Large intestine (tissue), 3 donors: ENCODE results near the gene TRIM24. TPM values are rescaled to one million over a fixed set of nuclear protein-coding genes. Genes with fewer than 3 reads are reported as not detected.

Experiments
- DNase-seq, 2 donors: peaks; one replicate each; pipeline versions ENCODE4 v3.0.0 to v3.0.0-alpha.2; 2013
- H3K27ac ChIP-seq: one replicate; pipeline ENCODE4 v1.5.1; 2013; ENCODE audit warnings: low read length
- H3K27me3 ChIP-seq: 2 replicates; pipeline ENCODE4 v1.6.1; 2013; ENCODE audit warnings: low read length; ENCODE audit not compliant: control insufficient read depth, insufficient read depth
- H3K36me3 ChIP-seq: 2 replicates; pipeline ENCODE4 v1.6.1; 2013; ENCODE audit warnings: low read length; ENCODE audit not compliant: control insufficient read depth, insufficient read depth
- H3K4me1 ChIP-seq: one replicate; pipeline ENCODE4 v1.6.1; 2013; ENCODE audit warnings: low read length; ENCODE audit not compliant: control insufficient read depth, insufficient read depth
- H3K4me3 ChIP-seq: one replicate; pipeline ENCODE4 v1.5.1; 2013; ENCODE audit warnings: low read length
- H3K9me3 ChIP-seq: one replicate; pipeline ENCODE4 v1.6.1; 2013; ENCODE audit warnings: mild to moderate bottlenecking, low read depth, low read length, moderate library complexity; ENCODE audit not compliant: control insufficient read depth
- WGBS: methylation state at CpG from one replicate; pipeline ENCODE4 v1.1.5; 2013; ENCODE audit warnings: low lambda C conversion rate; ENCODE audit not compliant: insufficient coverage; 5-methylcytosine and 5-hydroxymethylcytosine counted together
- polyA plus RNA-seq: library from polyadenylated mRNA; unstranded; fragments of 120-200 nt; gene quantifications from one replicate; pipeline ENCODE4 v1.2.1, GENCODE V29; 2013

Gene TRIM24
- polyA plus RNA-seq, 1 donor, result 35.8 TPM

DNA sequence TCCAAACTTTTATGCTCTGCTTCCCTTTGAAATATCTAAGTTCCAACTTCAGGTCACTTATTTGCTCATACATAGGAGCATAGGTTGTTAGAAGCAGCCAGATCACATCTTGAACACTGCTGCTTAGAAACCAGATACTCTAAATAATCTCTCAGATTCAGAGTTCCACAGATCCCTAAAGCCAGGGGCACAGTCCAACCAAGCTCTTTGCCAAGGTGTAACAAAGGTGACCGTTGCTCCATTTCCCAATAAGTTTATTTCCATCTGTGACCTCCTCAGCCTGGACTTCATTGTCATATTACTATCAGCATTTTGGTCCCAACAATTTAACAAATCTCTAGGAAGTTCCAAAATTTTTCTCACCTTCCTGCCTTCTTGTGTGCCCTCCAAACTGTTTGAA is 52.8 kb downstream of the TRIM24 start:
- H3K27ac ChIP-seq, result no peak overlapping the region
- H3K36me3 ChIP-seq, result peaks cover 42% of the 10 kb centered on the region
- peaks cover 13% of the 10 kb centered on the region for H3K9me3 ChIP-seq
- WGBS, result no CpG with 5 or more reads among the region's 1 CpG
- DNase-seq, result peak in 1 of 2 donors; percentile 27
- H3K4me3 ChIP-seq, result no peak overlapping the region
- no peaks in the 10 kb centered on the region for H3K27me3 ChIP-seq
- no peaks in the 10 kb centered on the region for H3K4me1 ChIP-seq

- DNase-seq, result no peak
- no peak overlapping the region for H3K27ac ChIP-seq
- H3K36me3 ChIP-seq, result peaks cover 42% of the 10 kb centered on the region
- peaks cover 13% of the 10 kb centered on the region for H3K9me3 ChIP-seq
- H3K4me3 ChIP-seq, result no peak overlapping the region
- no CpG with 5 or more reads among the region's 4 CpGs for WGBS
- H3K27me3 ChIP-seq, result no peaks in the 10 kb centered on the region
- H3K4me1 ChIP-seq, result no peaks in the 10 kb centered on the region
Measured at GRCh38 chr7:138513344-138513871, 53.3 kb downstream of the TRIM24 start.

DNA sequence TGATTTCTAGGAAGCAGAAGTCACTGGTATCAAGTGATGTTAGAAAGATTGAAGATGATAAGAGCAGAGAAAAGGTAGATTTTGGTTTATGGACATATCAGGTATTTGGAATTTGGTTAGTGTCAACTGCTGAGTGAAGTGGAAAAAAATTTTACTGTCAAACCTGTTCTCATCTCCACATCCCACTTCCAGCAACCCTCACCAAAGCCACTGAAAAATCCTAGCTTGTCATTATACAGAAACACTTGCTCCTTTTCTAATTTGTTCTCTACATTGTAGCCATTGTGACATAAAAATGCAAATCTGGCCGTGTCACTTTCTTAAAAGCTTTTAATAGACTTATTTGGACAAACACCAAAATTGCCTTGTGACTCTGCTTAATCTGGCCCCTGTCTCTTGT is 54.0 kb downstream of the TRIM24 start:
- Histone ChIP-seq H3K4me1 (no peaks in the 10 kb centered on the region), H3K36me3 (peaks cover 46% of the 10 kb centered on the region), H3K4me3 (no peak overlapping the region), H3K27ac (no peak overlapping the region), H3K9me3 (peaks cover 13% of the 10 kb centered on the region), H3K27me3 (no peaks in the 10 kb centered on the region)
- no peak for DNase-seq
- WGBS, result 80% methylated on average over 1 of the region's 1 CpG

GRCh38 chr7:138515001-138515528 is 55.0 kb downstream of the TRIM24 start:
- H3K36me3 ChIP-seq, result peaks cover 52% of the 10 kb centered on the region
- 78% methylated on average over 6 of the region's 7 CpGs for WGBS
- H3K4me3 ChIP-seq, result no peak overlapping the region
- peaks cover 13% of the 10 kb centered on the region for H3K9me3 ChIP-seq
- no peaks in the 10 kb centered on the region for H3K27me3 ChIP-seq
- no peak overlapping the region for H3K27ac ChIP-seq
- H3K4me1 ChIP-seq, result no peaks in the 10 kb centered on the region
- DNase-seq, result peak in 1 of 2 donors; percentile 33

- H3K4me1 ChIP-seq, result no peaks in the 10 kb centered on the region
- H3K36me3 ChIP-seq, result peaks cover 43% of the 10 kb centered on the region
- H3K27ac ChIP-seq, result no peak overlapping the region
- H3K27me3 ChIP-seq, result no peaks in the 10 kb centered on the region
- DNase-seq, result no peak
- no peak overlapping the region for H3K4me3 ChIP-seq
- peaks cover 14% of the 10 kb centered on the region for H3K9me3 ChIP-seq
- WGBS, result 100% methylated on average over 1 of the region's 4 CpGs
Measured at GRCh38 chr7:138519061-138519798, 59.2 kb downstream of the TRIM24 start.

GRCh38 chr7:138520742-138521141 is 60.7 kb downstream of the TRIM24 start:
- no peaks in the 10 kb centered on the region for H3K4me1 ChIP-seq
- no peak for DNase-seq
- peaks cover 45% of the 10 kb centered on the region for H3K36me3 ChIP-seq
- peaks cover 14% of the 10 kb centered on the region for H3K9me3 ChIP-seq
- no peak overlapping the region for H3K4me3 ChIP-seq
- WGBS, result 95% methylated on average over 4 of the region's 4 CpGs
- H3K27me3 ChIP-seq, result no peaks in the 10 kb centered on the region
- no peak overlapping the region for H3K27ac ChIP-seq

- 100% methylated on average over 5 of the region's 7 CpGs for WGBS
- no peaks in the 10 kb centered on the region for H3K27me3 ChIP-seq
- peaks cover 19% of the 10 kb centered on the region for H3K9me3 ChIP-seq
- H3K27ac ChIP-seq, result no peak overlapping the region
- H3K36me3 ChIP-seq, result peaks cover 47% of the 10 kb centered on the region
- H3K4me3 ChIP-seq, result no peak overlapping the region
- H3K4me1 ChIP-seq, result no peaks in the 10 kb centered on the region
- DNase-seq, result no peak
Measured at GRCh38 chr7:138521837-138522461, 61.9 kb downstream of the TRIM24 start.

DNA sequence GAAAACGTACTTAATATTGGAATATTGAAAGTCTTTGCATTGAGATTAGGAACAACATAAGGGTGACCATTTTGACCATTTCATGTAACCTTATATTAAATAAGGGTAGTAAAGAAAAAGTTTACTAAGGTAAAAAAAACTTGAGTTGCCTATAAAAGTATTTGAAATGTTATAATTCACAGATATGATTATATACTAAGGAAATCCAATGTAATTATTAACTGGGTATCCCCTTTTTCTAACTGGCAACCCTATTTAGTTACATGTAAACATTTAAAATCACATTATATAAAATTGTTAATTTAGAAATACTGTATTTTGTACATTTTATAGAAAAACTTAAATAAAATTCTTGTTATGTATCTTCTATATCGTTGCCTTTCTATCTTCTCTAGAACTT is 64.2 kb downstream of the TRIM24 start:
- H3K4me3 ChIP-seq, result no peak overlapping the region
- peaks cover 40% of the 10 kb centered on the region for H3K9me3 ChIP-seq
- H3K36me3 ChIP-seq, result peaks cover 48% of the 10 kb centered on the region
- 79% methylated on average over 2 of the region's 2 CpGs for WGBS
- no peak for DNase-seq
- H3K27ac ChIP-seq, result no peak overlapping the region
- H3K4me1 ChIP-seq, result no peaks in the 10 kb centered on the region
- no peaks in the 10 kb centered on the region for H3K27me3 ChIP-seq

GRCh38 chr7:138525757-138526156 is 65.7 kb downstream of the TRIM24 start:
- H3K27me3 ChIP-seq, result no peaks in the 10 kb centered on the region
- peak in 1 of 2 donors; percentile 35 for DNase-seq
- no peaks in the 10 kb centered on the region for H3K4me1 ChIP-seq
- no peak overlapping the region for H3K4me3 ChIP-seq
- peaks cover 43% of the 10 kb centered on the region for H3K36me3 ChIP-seq
- H3K27ac ChIP-seq, result peak overlapping the region; percentile 24
- peaks cover 46% of the 10 kb centered on the region for H3K9me3 ChIP-seq
- WGBS, result 100% methylated on average over 1 of the region's 3 CpGs

DNA sequence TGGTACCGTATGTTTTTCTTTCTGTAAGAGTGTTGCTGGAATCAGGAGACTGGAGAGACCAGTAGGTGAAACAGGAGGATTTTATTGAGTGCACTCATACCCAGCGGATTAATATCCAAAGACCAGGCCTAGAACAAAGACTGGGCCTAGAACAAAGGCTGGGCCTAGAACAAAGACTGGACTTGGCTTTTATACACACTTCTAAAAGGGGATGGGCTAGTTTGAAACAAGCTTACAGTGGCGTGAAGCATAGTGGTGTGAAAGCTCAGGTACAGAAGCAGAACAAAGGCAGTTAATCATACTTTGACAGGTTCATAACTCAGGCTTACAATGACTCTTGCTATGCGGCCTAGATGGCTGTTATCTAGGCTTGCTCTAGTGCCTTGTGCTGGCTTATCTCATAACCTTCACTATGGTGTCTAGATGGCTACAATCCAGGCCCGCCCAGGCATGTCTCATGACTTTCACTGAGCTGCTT is 67.7 kb downstream of the TRIM24 start:
- Histone ChIP-seq H3K4me3 (no peak overlapping the region), H3K36me3 (peaks cover 39% of the 10 kb centered on the region)
- peak in 1 of 2 donors; percentile 43 for DNase-seq

More for the DNA sequence above, 67.7 kb downstream of the TRIM24 start:
- H3K4me1 ChIP-seq, result no peaks in the 10 kb centered on the region
- H3K27ac ChIP-seq, result no peak overlapping the region
- no peaks in the 10 kb centered on the region for H3K27me3 ChIP-seq
- peaks cover 42% of the 10 kb centered on the region for H3K9me3 ChIP-seq
- 100% methylated on average over 2 of the region's 5 CpGs for WGBS
